CD4-positive, alpha-beta memory T cell (primary cell): ENCODE data around the gene DCTN5. TPM values are rescaled to one million over a fixed set of nuclear protein-coding genes. Genes with fewer than 3 reads are reported as not detected.

Experiments
- polyA plus RNA-seq, 2 donors: library from polyadenylated mRNA; unstranded; fragments of 300-500 nt; fragmentation: Illumina TruSeq; gene quantifications; one replicate each; pipeline ENCODE4 v1.2.3, GENCODE V29; 2021
- total RNA-seq, 2 experiments: library from RNA; stranded (reverse); gene quantifications; one replicate each; pipeline ENCODE4 v1.2.3, GENCODE V29; 2021

DCTN5 gene
- total and polyA plus RNA-seq, 4 experiments from 2014 or later: 55.8 to 60.2 (median 57.7) TPM

Other genes with a start within 250 kb of the DCTN5 start
- 10 to 100 TPM; 19.7 to 24.7 TPM for gene COG7, start 188.3 kb upstream of the DCTN5 start, total RNA-seq
- 10 to 100 TPM; 11.4 to 13.0 TPM for gene COG7, start 188.3 kb upstream of the DCTN5 start, polyA plus RNA-seq
- gene GGA2, start 131.0 kb upstream of the DCTN5 start, total RNA-seq: 100 to 1,000 TPM; 114 to 118 TPM
- 10 to 100 TPM; 49.2 to 49.6 TPM for gene GGA2, start 131.0 kb upstream of the DCTN5 start, polyA plus RNA-seq
- 10 to 100 TPM; 13.6 to 16.0 TPM for gene EARS2, start 84.1 kb upstream of the DCTN5 start, total RNA-seq
- 10 to 100 TPM; 11.4 to 15.6 TPM for gene EARS2, start 84.1 kb upstream of the DCTN5 start, polyA plus RNA-seq
- 10 to 100 TPM; 41.0 to 41.2 TPM for gene UBFD1, start 83.7 kb upstream of the DCTN5 start, total RNA-seq
- gene UBFD1, start 83.7 kb upstream of the DCTN5 start, polyA plus RNA-seq: 10 to 100 TPM; 11.9 to 15.3 TPM
- gene NDUFAB1, start 45.1 kb upstream of the DCTN5 start, total RNA-seq: 10 to 100 TPM; 45.4 to 45.7 TPM
- 100 to 1,000 TPM; 197 to 241 TPM for gene NDUFAB1, start 45.1 kb upstream of the DCTN5 start, polyA plus RNA-seq
- 10 to 100 TPM; 12.4 to 15.0 TPM for gene PALB2, start 156 bp upstream of the DCTN5 start, total RNA-seq
- 1 to 10 TPM; 5.4 to 7.2 TPM for gene PALB2, start 156 bp upstream of the DCTN5 start, polyA plus RNA-seq
- 1 to 10 TPM; 3.0 to 3.5 TPM for gene PLK1, start 37.4 kb downstream of the DCTN5 start, total RNA-seq
- gene PLK1, start 37.4 kb downstream of the DCTN5 start, polyA plus RNA-seq: under 1 TPM in 1 of 2 donors, not detected in 1; 0.18 TPM
- gene ERN2, start 71.8 kb downstream of the DCTN5 start, total RNA-seq: not detected
- not detected for gene ERN2, start 71.8 kb downstream of the DCTN5 start, polyA plus RNA-seq
- gene CHP2, start 113.6 kb downstream of the DCTN5 start, total RNA-seq: not detected
- not detected for gene CHP2, start 113.6 kb downstream of the DCTN5 start, polyA plus RNA-seq
- 100 to 1,000 TPM in 1 of 2 experiments, 10 to 100 TPM in 1; 98.1 to 106 TPM for gene PRKCB, start 194.5 kb downstream of the DCTN5 start, total RNA-seq
- gene PRKCB, start 194.5 kb downstream of the DCTN5 start, polyA plus RNA-seq: 10 to 100 TPM; 46.5 to 98.4 TPM